Measurements from ENCODE around the gene INS. TPM values are rescaled to one million over a fixed set of nuclear protein-coding genes. Genes with fewer than 3 reads are reported as not detected.
A peak's percentile ranks its signal among the peaks of the same experiment; 100 is the strongest.

The INS gene
- total and polyA plus RNA-seq, 4 donors = 1.2 to 3.3 TPM; not detected in 2

DNA sequence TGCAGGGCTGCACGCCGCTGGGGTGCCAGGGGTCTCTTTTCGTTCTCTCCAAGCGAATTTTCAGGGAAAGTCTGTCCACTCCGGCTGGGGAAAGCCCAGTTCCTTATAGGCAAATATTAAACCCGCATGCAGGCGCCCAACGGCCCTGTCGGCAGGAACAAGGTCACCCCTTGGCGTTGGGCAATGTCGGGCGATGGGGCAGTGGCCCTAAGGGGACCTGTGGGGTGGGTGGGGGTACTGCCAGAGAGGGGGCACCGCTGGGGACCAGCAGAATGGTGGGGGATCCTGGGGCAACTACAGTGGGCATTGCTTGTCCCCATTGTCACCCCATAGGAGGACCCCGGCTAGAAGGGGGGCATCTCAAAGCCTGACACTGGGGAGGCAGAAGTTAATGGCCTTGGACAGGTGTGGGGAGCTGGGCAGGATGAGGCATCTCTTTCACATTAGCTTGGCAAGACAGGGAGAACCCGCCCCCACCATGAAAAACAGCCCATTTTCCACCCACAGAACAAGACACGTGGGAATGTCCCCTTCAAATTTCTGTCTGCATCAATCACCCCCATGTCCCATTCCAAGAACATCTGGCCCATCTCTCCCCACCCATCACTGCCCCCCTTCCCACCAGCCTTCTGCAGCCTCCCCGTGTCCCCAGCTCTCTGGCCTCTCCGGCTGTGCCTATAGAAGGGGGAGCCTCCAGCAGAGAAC, 16.3 kb downstream of the INS start:
- WGBS, 2 donors = 7 to 11% methylated on average over 18 of the region's 18 CpGs
- Histone ChIP-seq H3K27ac (ENCODE audit: low read depth in 1 of 2, low read length in 1 of 2) (no peak overlapping the region), H3K4me1 (ENCODE audit: control insufficient read depth in 5 of 5, insufficient read depth in 5 of 5, low read length in 5 of 5) (peaks cover 0 to 12% (median 3%) of the 10 kb centered on the region in 5 donors), H3K9ac (ENCODE audit: insufficient read depth in 1 of 2, low read length in 2 of 2) (no peak overlapping the region), H3K36me3 (ENCODE audit: control insufficient read depth in 4 of 4, insufficient read depth in 4 of 4, low read length in 4 of 4) (no peaks in the 10 kb centered on the region), H3K4me3 (no peak overlapping the region), H3K27me3 (ENCODE audit: control insufficient read depth in 3 of 3, insufficient read depth in 3 of 3, low read length in 2 of 3) (peaks cover 48 to 66% (median 55%) of the 10 kb centered on the region in 3 donors), H3K9me3 (ENCODE audit: control insufficient read depth in 4 of 4, insufficient read depth in 3 of 4, low read length in 3 of 4) (peaks cover 0 to 4% (median 0%) of the 10 kb centered on the region in 4 donors)
- ATAC-seq (ENCODE audit: insufficient read depth, low FRiP score) (no peak), DNase-seq (no peak)
- TF ChIP-seq, protein P1, sequence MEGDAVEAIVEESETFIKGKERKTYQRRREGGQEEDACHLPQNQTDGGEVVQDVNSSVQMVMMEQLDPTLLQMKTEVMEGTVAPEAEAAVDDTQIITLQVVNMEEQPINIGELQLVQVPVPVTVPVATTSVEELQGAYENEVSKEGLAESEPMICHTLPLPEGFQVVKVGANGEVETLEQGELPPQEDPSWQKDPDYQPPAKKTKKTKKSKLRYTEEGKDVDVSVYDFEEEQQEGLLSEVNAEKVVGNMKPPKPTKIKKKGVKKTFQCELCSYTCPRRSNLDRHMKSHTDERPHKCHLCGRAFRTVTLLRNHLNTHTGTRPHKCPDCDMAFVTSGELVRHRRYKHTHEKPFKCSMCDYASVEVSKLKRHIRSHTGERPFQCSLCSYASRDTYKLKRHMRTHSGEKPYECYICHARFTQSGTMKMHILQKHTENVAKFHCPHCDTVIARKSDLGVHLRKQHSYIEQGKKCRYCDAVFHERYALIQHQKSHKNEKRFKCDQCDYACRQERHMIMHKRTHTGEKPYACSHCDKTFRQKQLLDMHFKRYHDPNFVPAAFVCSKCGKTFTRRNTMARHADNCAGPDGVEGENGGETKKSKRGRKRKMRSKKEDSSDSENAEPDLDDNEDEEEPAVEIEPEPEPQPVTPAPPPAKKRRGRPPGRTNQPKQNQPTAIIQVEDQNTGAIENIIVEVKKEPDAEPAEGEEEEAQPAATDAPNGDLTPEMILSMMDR (IDR thresholded peaks at IDR 0.05; ENCODE audit: control extremely low read depth, extremely low read depth) = no peak

DNA sequence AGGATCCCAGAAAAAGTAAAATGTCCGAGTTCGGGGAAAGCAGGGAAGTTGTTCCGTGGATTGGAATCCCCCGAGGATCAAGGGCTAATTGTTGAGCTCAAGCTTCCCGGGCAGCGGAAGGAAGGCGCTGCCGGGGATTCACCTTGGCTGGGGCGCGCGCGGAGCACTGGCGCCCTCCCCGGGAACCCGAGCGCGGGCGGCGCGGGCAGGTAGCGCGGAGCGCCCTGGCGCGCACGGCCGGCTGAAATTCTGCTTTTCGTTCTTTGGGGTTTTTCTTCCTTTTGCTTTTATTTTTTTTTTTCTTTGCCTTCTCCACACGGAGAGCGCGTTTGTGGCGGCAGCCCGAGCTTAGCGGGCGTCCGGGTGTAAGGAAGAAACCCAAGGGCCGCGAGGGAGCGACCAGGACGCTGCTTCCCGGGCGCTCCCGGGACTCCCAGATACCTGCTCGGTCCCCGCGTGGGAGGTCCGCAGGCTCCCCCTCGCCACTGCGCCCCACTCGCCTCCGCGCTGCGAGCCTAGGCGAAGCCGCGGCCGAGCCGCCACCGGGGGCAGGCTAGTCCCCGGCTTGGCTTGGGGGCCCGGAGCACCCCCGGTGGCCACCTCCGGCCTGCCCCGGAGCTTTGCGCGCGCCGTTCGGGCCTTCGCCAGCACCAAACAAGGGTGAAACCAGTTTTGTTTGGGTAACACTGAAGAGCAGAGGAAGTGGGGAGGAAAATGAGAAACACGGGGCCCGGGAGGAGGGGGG, 17.0 kb downstream of the INS start:
- 1 to 2% methylated on average over 72 of the region's 72 CpGs for WGBS, 2 donors
- H3K36me3 ChIP-seq (ENCODE audit: control insufficient read depth in 4 of 4, insufficient read depth in 4 of 4, low read length in 4 of 4) = no peaks in the 10 kb centered on the region
- peaks cover 0 to 4% (median 0%) of the 10 kb centered on the region in 4 donors for H3K9me3 ChIP-seq (ENCODE audit: control insufficient read depth in 4 of 4, insufficient read depth in 3 of 4, low read length in 3 of 4)
- TF ChIP-seq, protein P1 (IDR thresholded peaks at IDR 0.05; ENCODE audit: control extremely low read depth, extremely low read depth) = no peak
- peak; percentile 29 for ATAC-seq (ENCODE audit: insufficient read depth, low FRiP score)
- H3K27me3 ChIP-seq (ENCODE audit: control insufficient read depth in 3 of 3, insufficient read depth in 3 of 3, low read length in 2 of 3) = peaks cover 50 to 62% (median 54%) of the 10 kb centered on the region in 3 donors
- no peak overlapping the region for H3K27ac ChIP-seq (ENCODE audit: low read depth in 1 of 2, low read length in 1 of 2)
- no peak overlapping the region for H3K9ac ChIP-seq (ENCODE audit: insufficient read depth in 1 of 2, low read length in 2 of 2)
- DNase-seq = peak in 1 of 3 donors; percentile 22
- no peak overlapping the region for H3K4me3 ChIP-seq
- H3K4me1 ChIP-seq (ENCODE audit: control insufficient read depth in 5 of 5, insufficient read depth in 5 of 5, low read length in 5 of 5) = peaks cover 0 to 13% (median 3%) of the 10 kb centered on the region in 5 donors

DNA sequence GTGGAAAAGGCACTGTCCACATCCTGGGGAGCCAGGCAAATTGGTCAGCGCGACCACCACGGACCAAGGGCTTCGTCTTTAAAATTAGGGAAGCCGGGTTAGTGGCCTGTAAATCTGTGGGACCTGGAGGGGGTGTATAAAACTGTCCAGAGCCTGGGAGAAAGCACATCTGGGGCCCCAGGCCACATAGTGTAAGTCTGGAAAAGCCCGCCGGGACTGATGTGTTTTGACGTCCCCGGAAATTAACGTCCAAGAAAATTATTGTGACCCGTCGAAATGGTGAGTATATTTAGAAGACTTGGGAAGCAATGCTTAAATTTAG, 17.6 kb downstream of the INS start:
- TF ChIP-seq, protein P1 (IDR thresholded peaks at IDR 0.05; ENCODE audit: control extremely low read depth, extremely low read depth) = no peak
- Histone ChIP-seq H3K9me3 (ENCODE audit: control insufficient read depth in 4 of 4, insufficient read depth in 3 of 4, low read length in 3 of 4) (peaks cover 0 to 4% (median 0%) of the 10 kb centered on the region in 4 donors), H3K4me1 (ENCODE audit: control insufficient read depth in 5 of 5, insufficient read depth in 5 of 5, low read length in 5 of 5) (peaks cover 0 to 13% (median 3%) of the 10 kb centered on the region in 5 donors), H3K36me3 (ENCODE audit: control insufficient read depth in 4 of 4, insufficient read depth in 4 of 4, low read length in 4 of 4) (no peaks in the 10 kb centered on the region), H3K9ac (ENCODE audit: insufficient read depth in 1 of 2, low read length in 2 of 2) (no peak overlapping the region), H3K27me3 (ENCODE audit: control insufficient read depth in 3 of 3, insufficient read depth in 3 of 3, low read length in 2 of 3) (peaks cover 50 to 60% (median 55%) of the 10 kb centered on the region in 3 donors), H3K4me3 (no peak overlapping the region), H3K27ac (ENCODE audit: low read depth in 1 of 2, low read length in 1 of 2) (no peak overlapping the region)
- DNase-seq (no peak), ATAC-seq (ENCODE audit: insufficient read depth, low FRiP score) (no peak)
- WGBS, 2 donors = 2 to 5% methylated on average over 12 of the region's 12 CpGs

Measured in lung (tissue), 12 donors.